K562 treated with DMSO at 1 percent for 12 hours (cell line): ENCODE measurements around the gene OR6X1. TPM values are rescaled to one million over a fixed set of nuclear protein-coding genes. Genes with fewer than 3 reads are reported as not detected.

Source experiments
- total RNA-seq: library from RNA; unstranded; fragments of 300-600 nt; gene quantifications from 2 replicates; pipeline ENCODE4 v1.2.3, GENCODE V29; 2022; ENCODE audit not compliant: insufficient read depth

Gene OR6X1
- total RNA-seq, result not detected in 2 replicates

GRCh38 chr11:123754101-123754568 lies at the start of gene OR6X1:
OR6X1 (minus strand) TSS chr11:123754518; CDS start chr11:123754518, 0 bp downstream.

GRCh38 chr11:123741159-123742030 lies 12.9 kb downstream of the OR6X1 start, which contains the start of gene ZNF202:
ZNF202 (minus strand) TSS chr11:123741660; CDS start chr11:123730888, 10,772 bp downstream.

Other genes starting within 250 kb of the OR6X1 start
- gene SCN3B, start 99.9 kb downstream of the OR6X1 start, total RNA-seq, result not detected in 2 replicates
- gene ZNF202, start 12.9 kb downstream of the OR6X1 start, total RNA-seq, result 1.2 and 4.1 TPM in 2 replicates
- not detected in 2 replicates for gene OR6M1, start 51.8 kb upstream of the OR6X1 start, total RNA-seq
- not detected in 2 replicates for gene TMEM225, start 131.2 kb upstream of the OR6X1 start, total RNA-seq
- not detected in 2 replicates for gene OR8D4, start 147.6 kb upstream of the OR6X1 start, total RNA-seq
- gene OR4D5, start 185.1 kb upstream of the OR6X1 start, total RNA-seq, result not detected in 2 replicates
- not detected in 2 replicates for gene OR6T1, start 189.3 kb upstream of the OR6X1 start, total RNA-seq
- not detected in 2 replicates for gene OR10S1, start 223.3 kb upstream of the OR6X1 start, total RNA-seq
- gene OR10G6, start 240.6 kb upstream of the OR6X1 start, total RNA-seq, result not detected in 2 replicates